Panc1 (cell line): ENCODE results near the gene SKAP1. TPM values are rescaled to one million over a fixed set of nuclear protein-coding genes. Genes with fewer than 3 reads are reported as not detected.

Experiments used
- ATAC-seq: fragments of 200-7000 bp; cut with Tn5 transposase; 2 replicates; pipeline ENCODE4 v1.9.1; 2020; ENCODE audit warnings: mild to moderate bottlenecking, moderate library complexity
- BruUV-seq: library from RNA; stranded (reverse); fragments of 400-500 nt; replicated peaks from 2 replicates; lab custom pipeline; 2021; lab: Mats Ljungman, UMichigan
- CTCF ChIA-PET: fragments of 300-600 bp; sonication (Branson Sonifier 250); formaldehyde crosslinking; loops from one replicate; lab custom pipeline; 2022; ENCODE audit warnings: antibody characterized with exemption; lab: Charles Lee
- POLR2A ChIA-PET: fragments of 300-600 bp; sonication (Branson Sonifier 250); formaldehyde crosslinking; loops from one replicate; lab custom pipeline; 2022; ENCODE audit warnings: antibody characterized with exemption; lab: Charles Lee
- DNase-seq: peaks from one replicate; pipeline ENCODE4 v3.0.0-alpha.2; 2010; ENCODE audit warnings: low read depth, low spot score
- H3K27ac ChIP-seq: 2 replicates; pipeline ENCODE4 v1.5.1; 2011; ENCODE audit warnings: mild to moderate bottlenecking, low read length, inconsistent platforms
- H3K27me3 ChIP-seq: fragments of 200-500 bp; sonication (Bioruptor generic); 2 replicates; pipeline ENCODE4 v1.6.0; 2014; ENCODE audit warnings: low read length, inconsistent platforms; ENCODE audit not compliant: control insufficient read depth, insufficient read depth
- H3K36me3 ChIP-seq: fragments of 200-500 bp; sonication (Bioruptor generic); 2 replicates; pipeline ENCODE4 v1.5.1; 2014; ENCODE audit warnings: inconsistent platforms, mild to moderate bottlenecking, low read length, moderate library complexity; ENCODE audit not compliant: control insufficient read depth, insufficient read depth
- H3K4me1 ChIP-seq: 2 replicates; pipeline ENCODE4 v1.5.1; 2011; ENCODE audit warnings: inconsistent platforms, mild to moderate bottlenecking, low read length, moderate library complexity; ENCODE audit not compliant: control insufficient read depth, insufficient read depth
- H3K4me3 ChIP-seq, 2 experiments: 2 replicates each; pipeline ENCODE4 v1.5.1; 2011 to 2012; ENCODE audit warnings: low read depth in 2 of 2, low read length in 2 of 2, mild to moderate bottlenecking in 2 of 2, inconsistent platforms in 1 of 2, moderate library complexity in 1 of 2
- H3K9me3 ChIP-seq: fragments of 200-500 bp; sonication (Bioruptor generic); 2 replicates; pipeline ENCODE4 v1.5.1; 2014; ENCODE audit warnings: low read depth, mild to moderate bottlenecking, inconsistent platforms, low read length, moderate library complexity; ENCODE audit not compliant: control insufficient read depth, insufficient read depth
- CTCF ChIP-seq: fragments of 450-650 bp; IDR thresholded peaks from 2 replicates; pipeline ENCODE4 v1.5.1; 2017; ENCODE audit warnings: mild to moderate bottlenecking
- POLR2AphosphoS5 ChIP-seq: IDR thresholded peaks from 2 replicates; pipeline ENCODE4 v1.6.1; 2012; ENCODE audit warnings: mild to moderate bottlenecking, low read depth, low read length, moderate library complexity
- REST ChIP-seq, 2 experiments: IDR thresholded peaks; 2 replicates each; pipeline ENCODE4 v1.6.1; 2011 to 2012; ENCODE audit warnings: low read depth in 2 of 2, control low read depth in 1 of 2, low read length in 1 of 2, mild to moderate bottlenecking in 1 of 2, moderate library complexity in 1 of 2; ENCODE audit not compliant: insufficient read depth in 1 of 2
- SIN3A ChIP-seq: IDR thresholded peaks from 2 replicates; pipeline ENCODE4 v1.6.1; 2012; ENCODE audit warnings: low read depth, mild to moderate bottlenecking, low read length, moderate library complexity, borderline replicate concordance; ENCODE audit not compliant: insufficient read depth
- TCF7L2 ChIP-seq: IDR thresholded peaks from 2 replicates; pipeline ENCODE4 v1.6.1; 2011; ENCODE audit warnings: mild to moderate bottlenecking, low read depth, low read length, inconsistent platforms
- in situ Hi-C: cut with HindIII; loops from 2 replicates; pipeline ENCODE4 v1.10.0; 2016; ENCODE audit warnings: low sequenced_read_pairs, low pct_unique_long_range_greater_than_20kb
- intact Hi-C: fragments of 100-400 bp; cut with micrococcal nuclease; formaldehyde crosslinking; loops from one replicate; pipeline ENCODE4 v1.10.0; 2022; ENCODE audit not compliant: unreplicated experiment
- total RNA-seq: library from RNA; stranded (reverse); gene quantifications from one replicate; pipeline ENCODE4 v1.2.1, GENCODE V29; 2021; ENCODE audit not compliant: unreplicated experiment

The SKAP1 gene
- total RNA-seq, 1 experiment from 2014 or later: 0.90 TPM

GRCh38 chr17:48439875-48440505 lies 10.0 kb upstream of the SKAP1 start:
- no peaks in the 10 kb centered on the region for H3K27me3 ChIP-seq
- no TSS peak for BruUV-seq
- no peaks in the 10 kb centered on the region for H3K4me1 ChIP-seq
- H3K27ac ChIP-seq: no peak overlapping the region
- H3K4me3 ChIP-seq: no peak overlapping the region
- intact Hi-C loops (no loop called here), in situ Hi-C loops (no loop called here)
- ChIA-PET POLR2A (no interaction called here), CTCF (no interaction called here)
- ATAC-seq (no peak), DNase-seq (no peak)
- no peaks in the 10 kb centered on the region for H3K9me3 ChIP-seq
- H3K36me3 ChIP-seq: no peaks in the 10 kb centered on the region
- no peak for TF ChIP-seq TCF7L2
- TF ChIP-seq REST (IDR thresholded peaks at IDR 0.05; ENCODE audit: insufficient read depth in 1 of 2, low read depth in 2 of 2, low read length in 1 of 2): no peak
- TF ChIP-seq CTCF: no peak
- TF ChIP-seq SIN3A: no peak
- no peak for TF ChIP-seq POLR2AphosphoS5

GRCh38 chr17:48439110-48439850 lies 9.3 kb upstream of the SKAP1 start:
- Histone ChIP-seq H3K36me3 (no peaks in the 10 kb centered on the region), H3K9me3 (no peaks in the 10 kb centered on the region), H3K27ac (no peak overlapping the region), H3K27me3 (no peaks in the 10 kb centered on the region), H3K4me1 (no peaks in the 10 kb centered on the region), H3K4me3 (no peak overlapping the region)
- intact Hi-C loops: no loop called here
- in situ Hi-C loops: no loop called here
- no peak for ATAC-seq
- POLR2A ChIA-PET: no interaction called here
- CTCF ChIA-PET: no interaction called here
- no peak for DNase-seq
- no peak for TF ChIP-seq SIN3A
- no peak for TF ChIP-seq TCF7L2
- TF ChIP-seq POLR2AphosphoS5: no peak
- no peak for TF ChIP-seq REST (IDR thresholded peaks at IDR 0.05; ENCODE audit: insufficient read depth in 1 of 2, low read depth in 2 of 2, low read length in 1 of 2)
- no peak for TF ChIP-seq CTCF
- BruUV-seq: no TSS peak
